GM23248 (cell line): ENCODE results near the gene IGF2BP2. TPM values are rescaled to one million over a fixed set of nuclear protein-coding genes. Genes with fewer than 3 reads are reported as not detected.
A peak's percentile ranks its signal among the peaks of the same experiment; 100 is the strongest.

ENCODE experiments used
- DNase-seq: peaks from one replicate; pipeline ENCODE4 v3.0.0-alpha.2; 2015
- H2AFZ ChIP-seq: fragments of 200-600 bp; sonication (generic); 2 replicates; pipeline ENCODE4 v1.6.1; 2016; ENCODE audit warnings: antibody characterized with exemption
- H3F3A ChIP-seq: fragments of 200-600 bp; sonication (generic); 2 replicates; pipeline ENCODE4 v1.6.1; 2016; ENCODE audit warnings: mild to moderate bottlenecking, antibody characterized with exemption, mixed run types; ENCODE audit not compliant: insufficient read depth
- H3K27ac ChIP-seq: fragments of 200-600 bp; sonication (generic); 2 replicates; pipeline ENCODE4 v1.5.1; 2016; ENCODE audit warnings: mild to moderate bottlenecking
- H3K27me3 ChIP-seq: fragments of 200-600 bp; sonication (generic); replicated peaks from 2 replicates; pipeline ENCODE4 v1.6.1; 2016; ENCODE audit warnings: mild to moderate bottlenecking; ENCODE audit not compliant: insufficient read depth
- H3K36me3 ChIP-seq: fragments of 200-600 bp; sonication (generic); 2 replicates; pipeline ENCODE4 v1.6.1; 2016; ENCODE audit warnings: low read depth, mild to moderate bottlenecking
- H3K4me1 ChIP-seq: fragments of 200-600 bp; sonication (generic); 2 replicates; pipeline ENCODE4 v1.6.1; 2016; ENCODE audit warnings: mild to moderate bottlenecking; ENCODE audit not compliant: insufficient read depth
- H3K4me2 ChIP-seq: fragments of 200-600 bp; sonication (generic); one replicate; pipeline ENCODE4 v1.6.1; 2016; ENCODE audit warnings: mild to moderate bottlenecking; ENCODE audit not compliant: unreplicated experiment
- H3K4me3 ChIP-seq: fragments of 200-600 bp; sonication (generic); 2 replicates; pipeline ENCODE4 v1.5.1; 2016; ENCODE audit warnings: mild to moderate bottlenecking
- H3K79me2 ChIP-seq: fragments of 200-600 bp; sonication (generic); 2 replicates; pipeline ENCODE4 v1.6.1; 2016; ENCODE audit warnings: mild to moderate bottlenecking; ENCODE audit not compliant: insufficient read depth
- H3K9ac ChIP-seq: fragments of 200-600 bp; sonication (generic); 2 replicates; pipeline ENCODE4 v1.6.1; 2016; ENCODE audit warnings: mild to moderate bottlenecking
- H3K9me2 ChIP-seq: fragments of 200-600 bp; sonication (generic); 2 replicates; pipeline ENCODE4 v1.6.1; 2016; ENCODE audit warnings: mixed run types, mild to moderate bottlenecking, moderate library complexity; ENCODE audit not compliant: insufficient read depth
- H3K9me3 ChIP-seq: fragments of 200-600 bp; sonication (generic); one replicate; pipeline ENCODE4 v1.6.1; 2017; ENCODE audit warnings: low read depth
- H4K20me1 ChIP-seq: fragments of 200-600 bp; sonication (generic); 2 replicates; pipeline ENCODE4 v1.6.0; 2016; ENCODE audit not compliant: insufficient read depth
- EZH2 ChIP-seq: fragments of 200-600 bp; sonication (generic); IDR thresholded peaks from 2 replicates; pipeline ENCODE4 v1.6.1; 2018; ENCODE audit warnings: antibody characterized with exemption, mild to moderate bottlenecking; ENCODE audit not compliant: insufficient read depth, poor library complexity, severe bottlenecking
- EZH2phosphoT487 ChIP-seq: fragments of 200-600 bp; sonication (generic); IDR thresholded peaks from 2 replicates; pipeline ENCODE4 v1.6.1; 2018; ENCODE audit warnings: antibody characterized with exemption, moderate library complexity, mild to moderate bottlenecking, low read depth; ENCODE audit not compliant: insufficient read depth
- WGBS, 2 experiments: methylation state at CpG; one replicate each; pipeline ENCODE4 v1.1.6; 2015 to 2017; ENCODE audit warnings: low lambda C conversion rate in 2 of 2, low coverage in 1 of 2; ENCODE audit errors: missing lambda C conversion rate in 2 of 2; 5-methylcytosine and 5-hydroxymethylcytosine counted together
- in situ Hi-C: fragments of 300-500 bp; cut with MboI; formaldehyde crosslinking; loops from 2 replicates; pipeline ENCODE4 v1.15.0; 2020
- polyA plus RNA-seq: library from polyadenylated mRNA; unstranded; fragments of >200 nt; fragmentation: Nextera tagmentation; extraction: Ambion mirVana; gene quantifications from 2 replicates; pipeline ENCODE4 v1.2.1, GENCODE V29; 2016
- total RNA-seq: library from RNA; depleted of rRNA; stranded (reverse); fragments of >200 nt; shearing (Covaris generic); gene quantifications from 2 replicates; pipeline ENCODE4 v1.2.3, GENCODE V29; 2014

IGF2BP2 gene
- total and polyA plus RNA-seq, 2 experiments from 2014 or later = 60.6 to 62.5 TPM

GRCh38 chr3:185693985-185694653 lies 130.7 kb downstream of the IGF2BP2 start:
- H3K36me3 ChIP-seq = peaks cover 17% of the 10 kb centered on the region

GRCh38 chr3:185691622-185692021 lies 133.2 kb downstream of the IGF2BP2 start:
- H3K9ac ChIP-seq = no peak overlapping the region
- no peak overlapping the region for H3K27ac ChIP-seq
- no peak for TF ChIP-seq EZH2phosphoT487
- no peak for TF ChIP-seq EZH2
- H3K27me3 ChIP-seq = no peaks in the 10 kb centered on the region
- 93 to 98% methylated on average over 2 of the region's 2 CpGs for WGBS, 2 experiments
- DNase-seq = no peak
- H3K9me3 ChIP-seq = no peaks in the 10 kb centered on the region
- peaks cover 88% of the 10 kb centered on the region for H3K79me2 ChIP-seq
- H2AFZ ChIP-seq = no peak overlapping the region
- no peak overlapping the region for H3K4me2 ChIP-seq
- peaks cover 48% of the 10 kb centered on the region for H3K4me1 ChIP-seq
- H3K4me3 ChIP-seq = no peak overlapping the region
- H3K36me3 ChIP-seq = peaks cover 30% of the 10 kb centered on the region
- no peaks in the 10 kb centered on the region for H3K9me2 ChIP-seq
- peaks cover 61% of the 10 kb centered on the region for H3F3A ChIP-seq
- no peaks in the 10 kb centered on the region for H4K20me1 ChIP-seq
- in situ Hi-C loops = no loop called here

More at GRCh38 chr3:185693985-185694653, 130.7 kb downstream of the IGF2BP2 start:
- Histone ChIP-seq H3F3A (peaks cover 36% of the 10 kb centered on the region), H3K4me2 (peak overlapping the region; percentile 67), H2AFZ (no peak overlapping the region), H4K20me1 (no peaks in the 10 kb centered on the region), H3K9me2 (no peaks in the 10 kb centered on the region), H3K4me1 (peaks cover 26% of the 10 kb centered on the region), H3K79me2 (peaks cover 95% of the 10 kb centered on the region), H3K27me3 (no peaks in the 10 kb centered on the region), H3K9ac (peak overlapping the region; percentile 43), H3K4me3 (peak overlapping the region; percentile 6; the same call in 1 of the 2 replicates), H3K27ac (peak overlapping the region; percentile 71), H3K9me3 (no peaks in the 10 kb centered on the region)
- peak; percentile 69 for DNase-seq
- TF ChIP-seq EZH2phosphoT487 (no peak), EZH2 (no peak)
- in situ Hi-C loops = no loop called here
- 29 to 33% methylated on average over 4 of the region's 4 CpGs for WGBS, 2 experiments

DNA sequence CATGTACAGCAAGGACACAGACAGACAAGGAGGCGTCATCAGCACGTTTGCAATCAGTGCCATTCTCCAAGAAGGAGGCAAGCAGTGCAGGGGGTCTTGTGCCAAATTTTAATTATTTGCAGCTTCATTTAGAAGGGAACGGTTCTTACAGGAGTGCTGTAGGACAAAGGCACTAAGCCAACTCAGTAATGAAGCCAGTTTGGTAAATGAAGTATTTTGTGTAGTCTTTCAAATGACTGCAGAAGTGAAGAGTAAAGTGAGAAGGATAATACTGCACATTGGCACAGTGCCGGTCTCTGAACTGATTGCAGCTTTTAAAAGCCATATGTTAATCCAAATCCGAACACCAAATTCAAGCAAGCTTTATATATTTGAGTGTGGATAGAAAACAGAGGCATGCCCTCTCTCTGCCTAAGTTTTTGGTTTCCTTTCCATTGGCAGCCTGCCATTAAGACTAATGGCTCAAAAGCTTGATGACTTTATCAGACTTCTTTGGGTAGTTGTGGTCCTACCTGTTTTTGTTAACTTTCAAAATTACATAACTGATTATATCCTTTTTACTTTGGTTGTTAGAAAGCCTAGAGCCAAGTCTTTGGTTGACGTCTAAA lies 137.5 kb downstream of the IGF2BP2 start:
- Histone ChIP-seq H3K27me3 (no peaks in the 10 kb centered on the region), H3K4me1 (peaks cover 24% of the 10 kb centered on the region), H3F3A (peaks cover 46% of the 10 kb centered on the region), H3K9me3 (no peaks in the 10 kb centered on the region), H3K27ac (peak overlapping the region; percentile 99), H3K9me2 (no peaks in the 10 kb centered on the region), H3K36me3 (peaks cover 60% of the 10 kb centered on the region), H3K9ac (peak overlapping the region; percentile 85), H4K20me1 (no peaks in the 10 kb centered on the region), H2AFZ (no peak overlapping the region), H3K4me2 (peak overlapping the region; percentile 59), H3K4me3 (no peak overlapping the region), H3K79me2 (peaks cover 89% of the 10 kb centered on the region)
- TF ChIP-seq EZH2 (no peak), EZH2phosphoT487 (no peak)
- in situ Hi-C loops = no loop called here
- WGBS, 2 experiments = 21 to 29% methylated on average over 6 of the region's 6 CpGs
- DNase-seq = peak; percentile 63

GRCh38 chr3:185685231-185686035 lies 139.4 kb downstream of the IGF2BP2 start:
- H3K4me3 ChIP-seq = no peak overlapping the region
- H4K20me1 ChIP-seq = no peaks in the 10 kb centered on the region
- peaks cover 89% of the 10 kb centered on the region for H3K79me2 ChIP-seq
- WGBS, 2 experiments = 89 to 91% methylated on average over 8 to 9 of the region's 9 CpGs
- peaks cover 48% of the 10 kb centered on the region for H3F3A ChIP-seq
- no peak overlapping the region for H2AFZ ChIP-seq
- TF ChIP-seq EZH2 (no peak), EZH2phosphoT487 (no peak)
- no peaks in the 10 kb centered on the region for H3K9me3 ChIP-seq
- peaks cover 65% of the 10 kb centered on the region for H3K36me3 ChIP-seq
- H3K4me1 ChIP-seq = peaks cover 27% of the 10 kb centered on the region
- H3K4me2 ChIP-seq = no peak overlapping the region
- no peak overlapping the region for H3K27ac ChIP-seq
- no peaks in the 10 kb centered on the region for H3K27me3 ChIP-seq
- no peaks in the 10 kb centered on the region for H3K9me2 ChIP-seq
- in situ Hi-C loops = no loop called here
- no peak for DNase-seq
- H3K9ac ChIP-seq = no peak overlapping the region
